Cardiac septum (tissue), 1 donor: ENCODE data around the gene KLF6. TPM values are rescaled to one million over a fixed set of nuclear protein-coding genes. Genes with fewer than 3 reads are reported as not detected.
"Not testable (repeated sequence)": the region's sequence is repeated elsewhere in the genome, so short reads cannot be mapped to it uniquely, and the experiment has no call there.

Experiments
- DNase-seq: peaks from one replicate; pipeline ENCODE4 v3.0.0-alpha.2; 2020; ENCODE audit warnings: low spot score
- intact Hi-C: fragments of 100-400 bp; cut with DNase I; formaldehyde crosslinking; loops from one replicate; pipeline ENCODE4 v1.14.0; 2022
- total RNA-seq: library from RNA; stranded (reverse); fragmentation: NEBNext Ultra II Directional; extraction: Animal tissue kit (Norgen Biotek cat#: 25700); gene quantifications from one replicate; pipeline ENCODE4 v1.2.1, GENCODE V29; 2021
- donor health status: DM: no; HTN: no; CAD: no.

Gene KLF6
- total RNA-seq, 1 donor from 2014 or later: 83.1 TPM

DNA sequence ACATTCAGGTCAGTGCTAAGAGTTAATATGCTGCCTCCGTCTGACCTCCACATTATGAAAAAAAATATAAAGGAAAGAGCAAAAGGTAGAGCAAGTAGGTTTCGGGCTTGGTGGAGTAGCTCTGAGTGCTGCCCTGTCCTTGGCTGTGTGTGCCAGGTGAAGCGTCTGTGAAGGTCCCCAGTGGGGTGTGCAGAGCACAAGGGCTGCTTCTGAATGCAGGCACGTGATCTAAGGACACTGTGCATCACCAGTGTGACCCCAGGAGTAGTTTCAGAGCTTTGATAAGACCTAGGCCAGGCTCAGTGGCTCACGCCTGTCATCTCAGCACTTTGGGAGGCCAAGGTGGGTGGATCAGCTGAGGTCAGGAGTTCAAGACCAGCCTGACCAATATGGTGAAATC is 36.0 kb downstream of the KLF6 start:
- intact Hi-C loops: no loop called here

GRCh38 chr10:3748484-3748883 is 36.5 kb downstream of the KLF6 start:
- intact Hi-C loops: no loop called here
- DNase-seq: no peak

More for the DNA sequence above, 36.0 kb downstream of the KLF6 start:
- DNase-seq: no peak

DNA sequence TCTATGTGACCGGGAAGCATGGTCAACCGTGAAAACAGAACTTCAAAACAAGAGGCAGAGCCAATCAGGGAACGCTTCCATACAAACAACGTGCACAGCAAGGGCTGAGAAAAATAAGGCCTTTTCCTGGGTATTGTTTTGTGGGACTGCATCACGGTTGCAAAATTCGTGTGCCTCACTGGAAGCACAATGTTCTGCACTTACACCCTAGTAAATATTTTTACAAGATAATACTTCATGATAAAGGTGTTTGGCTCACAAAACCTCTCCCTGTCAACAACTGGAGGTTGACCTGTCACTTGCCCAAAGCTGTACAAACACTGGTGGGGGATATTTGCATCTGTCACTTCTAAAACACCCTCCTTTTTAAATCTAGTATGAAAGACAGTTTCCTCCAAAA is 37.0 kb downstream of the KLF6 start:
- DNase-seq: no peak
- intact Hi-C loops: no loop called here

DNA sequence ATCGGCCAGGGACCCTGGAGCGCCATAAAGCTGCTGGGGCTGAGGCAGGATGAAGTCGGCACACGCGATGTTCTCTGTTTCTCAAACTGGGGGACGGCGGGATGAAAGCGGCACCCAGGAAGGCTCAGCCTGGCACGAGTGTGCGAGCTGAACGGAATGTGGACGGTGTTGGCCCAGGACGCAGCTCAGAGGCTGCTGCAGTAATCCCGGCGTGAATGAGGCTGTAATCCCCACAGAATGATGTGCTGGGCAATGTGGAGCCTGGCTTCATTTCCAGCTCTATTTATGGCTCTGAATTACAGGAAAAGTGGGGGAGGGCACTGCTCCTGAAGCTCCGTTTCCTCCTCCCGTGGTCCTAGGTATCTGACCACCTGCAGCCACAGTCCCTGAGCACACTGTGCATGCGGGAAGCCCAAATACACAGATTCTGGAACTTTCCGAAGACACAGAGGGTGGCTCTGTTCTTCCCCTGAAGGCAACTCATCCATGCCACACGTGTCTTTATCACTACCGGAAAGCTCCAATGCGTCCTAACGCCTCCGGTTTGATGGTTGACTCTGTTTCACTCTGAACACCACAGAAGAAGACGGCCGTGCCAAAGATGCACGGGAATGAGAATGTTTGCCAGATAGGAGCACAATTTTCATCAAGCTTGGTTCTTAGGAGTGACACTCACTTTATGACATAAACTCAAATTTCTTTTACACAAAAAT is 37.6 kb downstream of the KLF6 start:
- intact Hi-C loops: no loop called here
- no peak for DNase-seq

GRCh38 chr10:3746634-3747033 is 38.4 kb downstream of the KLF6 start:
- no peak for DNase-seq
- intact Hi-C loops: no loop called here

GRCh38 chr10:3745521-3745920 is 39.5 kb downstream of the KLF6 start:
- intact Hi-C loops: no loop called here
- DNase-seq: no peak

GRCh38 chr10:3741688-3742461 is 43.1 kb downstream of the KLF6 start:
- intact Hi-C loops: no loop called here

GRCh38 chr10:3740157-3740871 is 44.7 kb downstream of the KLF6 start:
- intact Hi-C loops: no loop called here
- no peak for DNase-seq

More at GRCh38 chr10:3741688-3742461, 43.1 kb downstream of the KLF6 start:
- no peak for DNase-seq

DNA sequence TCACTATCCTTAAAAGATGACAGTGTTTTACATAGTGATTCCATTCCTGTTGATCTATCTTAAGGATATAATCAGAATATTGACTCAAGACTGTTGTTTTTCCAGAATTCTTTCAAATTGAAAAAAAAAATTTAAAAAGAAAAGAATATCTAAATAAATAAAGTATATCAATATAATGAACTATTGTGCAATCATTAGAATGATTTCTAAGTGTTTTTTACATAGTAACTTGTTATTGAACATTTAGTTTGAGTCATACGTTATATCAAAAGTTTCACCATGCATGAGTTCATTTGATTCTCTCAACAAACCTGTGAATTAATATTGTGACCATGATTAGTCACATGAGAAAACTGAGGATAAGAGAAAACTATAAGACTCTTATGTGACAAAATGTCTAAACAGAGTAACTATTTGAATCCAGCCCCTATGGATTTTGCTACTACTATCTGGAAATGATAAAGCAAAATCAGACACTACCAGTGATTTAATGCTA is 46.1 kb downstream of the KLF6 start:
- intact Hi-C loops: no loop called here
- no peak for DNase-seq

GRCh38 chr10:3737864-3738263 is 47.1 kb downstream of the KLF6 start:
- DNase-seq: no peak

DNA sequence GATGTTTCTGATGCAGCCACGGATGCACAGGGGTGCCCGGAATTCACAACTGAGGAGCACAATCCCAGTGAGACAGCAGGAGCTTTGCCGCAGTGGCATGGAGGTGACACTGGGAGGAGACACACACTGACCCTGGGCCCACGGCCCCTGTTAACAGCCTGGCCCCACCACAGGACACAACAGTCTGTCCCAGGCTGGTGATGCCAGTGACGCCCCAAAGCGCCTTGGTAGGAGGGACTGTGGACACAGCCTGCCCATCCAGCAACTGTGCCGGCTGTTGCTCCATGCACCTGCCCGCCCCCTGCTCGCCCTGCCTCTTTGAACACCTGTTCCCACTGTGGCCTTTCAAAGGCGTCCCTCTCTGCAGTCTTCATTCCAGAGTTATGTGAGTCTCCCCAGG is 49.8 kb downstream of the KLF6 start:
- intact Hi-C loops: no loop called here
- DNase-seq: no peak

More at GRCh38 chr10:3737864-3738263, 47.1 kb downstream of the KLF6 start:
- intact Hi-C loops: no loop called here

DNA sequence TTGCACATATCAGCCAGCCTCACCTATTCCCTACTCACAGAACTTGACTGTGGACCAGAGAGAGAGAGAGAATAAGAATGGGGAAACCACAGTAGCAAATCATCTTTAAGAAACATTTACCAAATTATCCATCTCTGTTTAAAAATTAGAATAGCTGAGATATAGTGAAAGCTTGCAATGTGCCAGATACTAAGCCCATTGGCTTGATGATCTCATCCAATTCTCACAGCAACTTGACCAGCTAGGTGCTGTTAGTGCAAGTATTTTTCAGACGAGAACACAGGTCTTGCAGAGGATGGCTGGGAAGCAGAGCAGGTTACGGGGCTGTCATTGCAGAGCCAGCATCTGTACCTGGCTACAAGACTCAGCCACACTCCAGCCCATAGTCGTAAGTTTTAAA is 50.9 kb downstream of the KLF6 start:
- DNase-seq: no peak
- intact Hi-C loops: no loop called here

GRCh38 chr10:3732183-3732582 is 52.8 kb downstream of the KLF6 start:
- DNase-seq, intact Hi-C loops: not testable (repeated sequence)

DNA sequence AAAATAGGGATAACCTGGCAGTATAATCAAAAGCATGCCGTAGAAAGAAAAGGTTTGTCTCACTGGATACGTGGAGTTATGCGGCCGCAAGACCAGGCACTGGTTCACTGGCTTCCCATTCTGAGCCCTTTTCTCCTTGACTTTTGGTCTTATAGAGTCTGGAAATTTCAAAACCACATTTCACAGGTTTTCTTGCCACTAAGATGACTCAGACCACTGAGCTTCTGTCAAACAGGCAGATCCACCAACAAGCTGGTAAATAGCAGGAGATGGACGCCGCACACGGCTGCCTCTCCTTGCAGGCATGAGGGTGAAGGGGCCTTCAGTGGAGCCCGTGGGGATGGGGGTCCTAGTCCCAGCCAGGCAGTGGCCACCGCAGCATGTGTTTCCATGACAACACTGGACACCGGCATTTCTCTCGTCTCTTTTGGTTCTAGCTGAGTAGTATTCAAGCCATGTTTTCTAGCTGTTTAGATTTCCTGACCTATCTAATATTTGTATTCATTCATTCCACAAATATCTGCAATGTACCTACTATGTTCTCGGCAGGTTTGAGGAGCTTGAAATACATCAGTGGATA is 55.5 kb downstream of the KLF6 start:
- intact Hi-C loops: no loop called here
- no peak for DNase-seq

GRCh38 chr10:3728563-3728962 is 56.4 kb downstream of the KLF6 start:
- intact Hi-C loops: no loop called here
- DNase-seq: no peak

- no peak for DNase-seq
- intact Hi-C loops: no loop called here
Observed at GRCh38 chr10:3727268-3727667, 57.7 kb downstream of the KLF6 start.
